H1 (cell line): ENCODE results near the gene SCNN1A. TPM values are rescaled to one million over a fixed set of nuclear protein-coding genes. Genes with fewer than 3 reads are reported as not detected.

Experiments used
- CTCF ChIA-PET: fragments of 300-600 bp; sonication (Branson Sonifier 250); formaldehyde crosslinking; loops from one replicate; lab custom pipeline; 2021; ENCODE audit not compliant: partially characterized antibody; lab: Charles Lee
- POLR2A ChIA-PET: fragments of 300-600 bp; sonication (Branson Sonifier 250); formaldehyde crosslinking; loops from one replicate; lab custom pipeline; 2021; ENCODE audit warnings: inconsistent platforms; ENCODE audit not compliant: partially characterized antibody; lab: Charles Lee
- DNase-seq, 2 experiments: peaks; one replicate each; pipeline versions ENCODE4 v3.0.0 to v3.0.0-alpha.2; 2010 to 2022; ENCODE audit warnings: low spot score in 2 of 2, low read depth in 1 of 2, mixed read lengths in 1 of 2
- FAIRE-seq: peaks from 2 replicates; lab custom pipeline; 2011; peaks lifted over from hg19 to GRCh38; lab: Jason Lieb, UNC
- H2AFZ ChIP-seq: 2 replicates; pipeline ENCODE4 v1.8.1; 2012; ENCODE audit warnings: low read length, inconsistent platforms
- H2AK5ac ChIP-seq: 2 replicates; pipeline ENCODE4 v1.6.1; 2013; ENCODE audit warnings: low read depth, low read length
- H2BK120ac ChIP-seq: replicated peaks from 2 replicates; pipeline ENCODE3; 2013; ENCODE audit warnings: low read depth, low read length, inconsistent platforms
- H2BK12ac ChIP-seq: 2 replicates; pipeline ENCODE4 v1.6.1; 2013; ENCODE audit warnings: low read depth, low read length
- H2BK15ac ChIP-seq: 2 replicates; pipeline ENCODE4 v1.6.1; 2013; ENCODE audit warnings: low read length
- H2BK20ac ChIP-seq: 2 replicates; pipeline ENCODE4 v1.6.1; 2013; ENCODE audit warnings: low read length
- H2BK5ac ChIP-seq: 2 replicates; pipeline ENCODE4 v1.6.1; 2013; ENCODE audit warnings: low read depth, low read length
- H3K14ac ChIP-seq: 2 replicates; pipeline ENCODE4 v1.6.1; 2013; ENCODE audit warnings: inconsistent platforms; ENCODE audit not compliant: insufficient read length
- H3K18ac ChIP-seq: 2 replicates; pipeline ENCODE4 v1.6.1; 2013; ENCODE audit warnings: low read length; ENCODE audit errors: extremely low read depth
- H3K23ac ChIP-seq: 2 replicates; pipeline ENCODE4 v1.6.1; 2013; ENCODE audit warnings: inconsistent platforms; ENCODE audit not compliant: insufficient read length
- H3K23me2 ChIP-seq: 2 replicates; pipeline ENCODE4 v1.6.1; 2013; ENCODE audit warnings: low read depth, low read length
- H3K27ac ChIP-seq: 2 replicates; pipeline ENCODE4 v1.6.1; 2011; ENCODE audit warnings: low read depth, low read length, inconsistent platforms
- H3K27me3 ChIP-seq, 4 experiments: replicated peaks in 1 of 4; 1 replicate in 1 of 4; 2 replicates in 3 of 4; pipeline versions ENCODE4 v1.6.1 to v1.8.1; 2011 to 2013; ENCODE audit warnings: low read length in 3 of 4, mild to moderate bottlenecking in 3 of 4, inconsistent platforms in 2 of 4, mixed read lengths in 2 of 4, moderate library complexity in 1 of 4; ENCODE audit not compliant: control insufficient read depth in 3 of 4, insufficient read depth in 3 of 4; ENCODE audit errors: extremely low read depth in 1 of 4
- H3K36me3 ChIP-seq, 4 experiments: 2 replicates each; pipeline versions ENCODE4 v1.6.1 to v1.8.1; 2011 to 2013; ENCODE audit warnings: mild to moderate bottlenecking in 4 of 4, low read length in 3 of 4, moderate library complexity in 2 of 4, control low read depth in 1 of 4, inconsistent platforms in 1 of 4; ENCODE audit not compliant: insufficient read depth in 4 of 4, control insufficient read depth in 2 of 4
- H3K4ac ChIP-seq: replicated peaks from 2 replicates; pipeline ENCODE3; 2013; ENCODE audit warnings: low read length, low read depth, mixed read lengths, inconsistent platforms; ENCODE audit not compliant: insufficient read length
- H3K4me1 ChIP-seq, 4 experiments: replicated peaks in 1 of 4; 1 replicate in 1 of 4; 2 replicates in 3 of 4; pipeline versions ENCODE4 v1.6.1 to v1.8.1; 2011 to 2013; ENCODE audit warnings: low read length in 3 of 4, inconsistent platforms in 2 of 4, mixed read lengths in 1 of 4; ENCODE audit not compliant: insufficient read depth in 4 of 4, control insufficient read depth in 3 of 4
- H3K4me2 ChIP-seq, 2 experiments: 2 replicates each; pipeline versions ENCODE4 v1.6.1 to v1.8.1; 2011 to 2013; ENCODE audit warnings: low read depth in 2 of 2, low read length in 2 of 2, control low read depth in 1 of 2, inconsistent platforms in 1 of 2, mild to moderate bottlenecking in 1 of 2; ENCODE audit not compliant: insufficient read depth in 1 of 2
- H3K4me3 ChIP-seq, 4 experiments: fragments of 200-600, 300-600 bp in 1 of 4; sonication (generic), shearing (Covaris generic), sonication (Bioruptor Twin) in 1 of 4; 2 replicates each; pipeline versions ENCODE4 v1.5.1 to v1.8.1; 2011 to 2016; ENCODE audit warnings: low read length in 4 of 4, low read depth in 3 of 4, control low read depth in 2 of 4, inconsistent platforms in 2 of 4, mild to moderate bottlenecking in 2 of 4, mixed read lengths in 1 of 4, moderate library complexity in 1 of 4; ENCODE audit not compliant: insufficient read depth in 2 of 4; ENCODE audit errors: extremely low read depth in 1 of 4
- H3K56ac ChIP-seq: replicated peaks from 2 replicates; pipeline ENCODE3; 2013; ENCODE audit warnings: low read depth, mild to moderate bottlenecking, mixed read lengths, low read length, inconsistent platforms; ENCODE audit not compliant: insufficient read length
- H3K79me1 ChIP-seq: 2 replicates; pipeline ENCODE4 v1.6.1; 2013; ENCODE audit warnings: low read depth, low read length, control low read depth
- H3K79me2 ChIP-seq, 2 experiments: 2 replicates each; pipeline versions ENCODE4 v1.6.1 to v1.8.1; 2012 to 2013; ENCODE audit warnings: low read length in 2 of 2, mild to moderate bottlenecking in 2 of 2, inconsistent platforms in 1 of 2; ENCODE audit not compliant: insufficient read depth in 2 of 2, control insufficient read depth in 1 of 2
- H3K9ac ChIP-seq, 4 experiments: replicated peaks in 1 of 4; 1 replicate in 1 of 4; 2 replicates in 3 of 4; pipeline versions ENCODE4 v1.6.1 to v1.8.1; 2011 to 2013; ENCODE audit warnings: low read depth in 3 of 4, low read length in 3 of 4, control low read depth in 2 of 4, mild to moderate bottlenecking in 2 of 4, moderate library complexity in 2 of 4, inconsistent platforms in 1 of 4; ENCODE audit errors: extremely low read depth in 1 of 4
- H3K9me3 ChIP-seq, 2 experiments: 2 replicates each; pipeline versions ENCODE4 v1.6.1 to v1.8.1; 2012 to 2013; ENCODE audit warnings: mild to moderate bottlenecking in 2 of 2, moderate library complexity in 2 of 2, control low read depth in 1 of 2, inconsistent platforms in 1 of 2, low read depth in 1 of 2, low read length in 1 of 2, mixed read lengths in 1 of 2; ENCODE audit not compliant: insufficient read depth in 2 of 2
- H4K20me1 ChIP-seq, 2 experiments: replicated peaks in 1 of 2; 2 replicates each; pipeline versions ENCODE3 to v1.8.1; 2011 to 2013; ENCODE audit warnings: inconsistent platforms in 2 of 2, low read length in 2 of 2, mild to moderate bottlenecking in 1 of 2; ENCODE audit not compliant: insufficient read depth in 2 of 2, control insufficient read depth in 1 of 2
- H4K5ac ChIP-seq: 2 replicates; pipeline ENCODE4 v1.6.1; 2013; ENCODE audit warnings: low read length, low read depth, mixed read lengths, inconsistent platforms; ENCODE audit not compliant: insufficient read length
- H4K8ac ChIP-seq: 2 replicates; pipeline ENCODE4 v1.8.0; 2013; ENCODE audit warnings: mild to moderate bottlenecking, moderate library complexity, low read length, inconsistent platforms; ENCODE audit not compliant: insufficient read depth; ENCODE audit errors: extremely low read depth
- H4K91ac ChIP-seq: replicated peaks from 2 replicates; pipeline ENCODE3; 2013; ENCODE audit warnings: low read length, mixed read lengths, inconsistent platforms; ENCODE audit not compliant: insufficient read length
- ASH2L ChIP-seq: fragments of 200-600, 300-600 bp; sonication (generic); IDR thresholded peaks from one replicate; pipeline ENCODE4 v1.7.1; 2017; ENCODE audit warnings: low read length
- CTBP2 ChIP-seq: IDR thresholded peaks from 2 replicates; pipeline ENCODE4 v1.7.0; 2011; ENCODE audit warnings: borderline replicate concordance, mild to moderate bottlenecking, moderate library complexity, mixed read lengths, low read length; ENCODE audit not compliant: insufficient read depth, insufficient read length
- EZH2 ChIP-seq: fragments of 200-600 bp; sonication (generic); IDR thresholded peaks from 2 replicates; pipeline ENCODE4 v1.7.1; 2012; ENCODE audit warnings: low read depth, mild to moderate bottlenecking, moderate library complexity, low read length, inconsistent platforms; ENCODE audit not compliant: severe bottlenecking
- MAX ChIP-seq: IDR thresholded peaks from 2 replicates; pipeline ENCODE4 v1.6.1; 2012; ENCODE audit warnings: inconsistent platforms
- PHF8 ChIP-seq: fragments of 200-600 bp; sonication (generic); conservative IDR thresholded peaks from 2 replicates; pipeline ENCODE4 v1.7.1; 2012; ENCODE audit warnings: low read depth, mild to moderate bottlenecking, inconsistent platforms, low read length, moderate library complexity
- RBBP5 ChIP-seq: IDR thresholded peaks from 2 replicates; pipeline ENCODE4 v1.7.1; 2012; ENCODE audit warnings: low read depth, mild to moderate bottlenecking, inconsistent platforms, low read length, moderate library complexity, borderline replicate concordance
- SP1 ChIP-seq: IDR thresholded peaks from 2 replicates; pipeline ENCODE4 v1.6.1; 2011; ENCODE audit warnings: low read depth, low read length
- SP4 ChIP-seq: IDR thresholded peaks from 2 replicates; pipeline ENCODE4 v1.6.1; 2012; ENCODE audit warnings: low read length, inconsistent platforms
- USF2 ChIP-seq: IDR thresholded peaks from 2 replicates; pipeline ENCODE4 v1.6.1; 2011; ENCODE audit warnings: low read length, improper control_type of control experiment
- WGBS, 2 experiments: shearing (Covaris generic) in 1 of 2; methylation state at CpG; one replicate each; pipeline versions ENCODE4 v1.1.6 to v1.1.7; 2013 to 2015; ENCODE audit warnings: low lambda C conversion rate in 2 of 2, mixed read lengths in 2 of 2, inconsistent platforms in 1 of 2, low coverage in 1 of 2, missing lambda C conversion rate in 1 of 2; ENCODE audit not compliant: insufficient replicate concordance in 2 of 2, insufficient coverage in 1 of 2, insufficient read length in 1 of 2; ENCODE audit errors: extremely low coverage in 1 of 2, missing lambda C conversion rate in 1 of 2; 5-methylcytosine and 5-hydroxymethylcytosine counted together
- polyA plus RNA-seq, 7 experiments: library from polyadenylated mRNA; depleted of rRNA in 3 of 7; stranded (reverse) in 5 of 7; unstranded in 2 of 7; fragments of >200 nt in 5 of 7; fragments of 200-250 nt in 2 of 7; gene quantifications; 1 replicate in 5 of 7; 2 replicates in 1 of 7; 4 replicates in 1 of 7; pipeline versions ENCODE4 v1.2.1 to v1.2.3, GENCODE V29; 2011 to 2013; ENCODE audit warnings: missing spikeins in 2 of 7, mixed read lengths in 2 of 7
- total RNA-seq: library from RNA; stranded (reverse); fragmentation: NEBNext Ultra II Directional; extraction: Animal tissue kit (Norgen Biotek cat#: 25700); gene quantifications from 2 replicates; pipeline ENCODE4 v1.2.1, GENCODE V29; 2021

The SCNN1A gene
- total and polyA plus RNA-seq, 2 of the 8 experiments (the other 6 are each of a cell fraction or from before 2014, with no cell fraction given) = 85.5 to 156 TPM

GRCh38 chr12:6420364-6420763 is 45.0 kb upstream of the SCNN1A start:
- Histone ChIP-seq H3K27me3 (no peaks in the 10 kb centered on the region; a peak in 1 of 7 replicates), H3K4me2 (no peak overlapping the region), H3K4me1 (peaks cover 0 to 4% (median under 1%) of the 10 kb centered on the region in 4 experiments; a peak in 2 of 7 replicates), H3K79me1 (no peaks in the 10 kb centered on the region), H4K20me1 (no peaks in the 10 kb centered on the region), H4K5ac (no peak overlapping the region), H3K14ac (no peak overlapping the region), H3K56ac (no peak overlapping the region), H2BK5ac (no peak overlapping the region), H4K8ac (no peak overlapping the region), H2BK12ac (no peak overlapping the region), H3K4me3 (no peak overlapping the region), H2BK20ac (no peak overlapping the region), H3K36me3 (no peaks in the 10 kb centered on the region)
- POLR2A ChIA-PET = interaction anchor here (1.9 kb wide), 1 partner anchor 50 kb away, joined by 6 read pairs; the partner anchor contains the start of gene VAMP1
- WGBS, 2 experiments = 95% methylated on average over 4 of the region's 4 CpGs; no CpG with 5 or more reads in 1 of the 2 experiments
- no peak for DNase-seq
- CTCF ChIA-PET = interaction anchor here (0.6 to 2.6 kb wide), 3 partner anchors 37 to 107 kb away, joined by 3 to 6 read pairs (median 3); no protein-coding TSS in a partner anchor
- TF ChIP-seq USF2 = no peak
- no peak for TF ChIP-seq SP1
- TF ChIP-seq SP4 = no peak
- TF ChIP-seq RBBP5 = no peak
- no peak for TF ChIP-seq ASH2L
- no peak for TF ChIP-seq CTBP2
- TF ChIP-seq EZH2 = no peak
- TF ChIP-seq PHF8 = no peak
- no peak for TF ChIP-seq MAX
- TF ChIP-seq, all 59 proteins: peak for 0
- Histone ChIP-seq H3K18ac (no peak overlapping the region), H2AK5ac (no peak overlapping the region), H2BK15ac (no peak overlapping the region), H3K27ac (no peak overlapping the region), H2AFZ (no peak overlapping the region), H3K79me2 (no peaks in the 10 kb centered on the region), H3K4ac (no peak overlapping the region), H3K23me2 (no peaks in the 10 kb centered on the region), H3K9ac (no peak overlapping the region), H2BK120ac (no peak overlapping the region), H3K23ac (no peak overlapping the region), H4K91ac (no peak overlapping the region), H3K9me3 (no peaks in the 10 kb centered on the region)
- FAIRE-seq = no peak
